Measurements from ENCODE around the gene COG1.
A peak's percentile ranks its signal among the peaks of the same experiment; 100 is the strongest.

The COG1 gene

GRCh38 chr17:73179878-73180277 lies 13.0 kb upstream of the COG1 start:
- TF ChIP-seq, protein P1, sequence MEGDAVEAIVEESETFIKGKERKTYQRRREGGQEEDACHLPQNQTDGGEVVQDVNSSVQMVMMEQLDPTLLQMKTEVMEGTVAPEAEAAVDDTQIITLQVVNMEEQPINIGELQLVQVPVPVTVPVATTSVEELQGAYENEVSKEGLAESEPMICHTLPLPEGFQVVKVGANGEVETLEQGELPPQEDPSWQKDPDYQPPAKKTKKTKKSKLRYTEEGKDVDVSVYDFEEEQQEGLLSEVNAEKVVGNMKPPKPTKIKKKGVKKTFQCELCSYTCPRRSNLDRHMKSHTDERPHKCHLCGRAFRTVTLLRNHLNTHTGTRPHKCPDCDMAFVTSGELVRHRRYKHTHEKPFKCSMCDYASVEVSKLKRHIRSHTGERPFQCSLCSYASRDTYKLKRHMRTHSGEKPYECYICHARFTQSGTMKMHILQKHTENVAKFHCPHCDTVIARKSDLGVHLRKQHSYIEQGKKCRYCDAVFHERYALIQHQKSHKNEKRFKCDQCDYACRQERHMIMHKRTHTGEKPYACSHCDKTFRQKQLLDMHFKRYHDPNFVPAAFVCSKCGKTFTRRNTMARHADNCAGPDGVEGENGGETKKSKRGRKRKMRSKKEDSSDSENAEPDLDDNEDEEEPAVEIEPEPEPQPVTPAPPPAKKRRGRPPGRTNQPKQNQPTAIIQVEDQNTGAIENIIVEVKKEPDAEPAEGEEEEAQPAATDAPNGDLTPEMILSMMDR (IDR thresholded peaks at IDR 0.05; ENCODE audit: low read depth, low read length), result no peak
- Histone ChIP-seq H3K4me3 (ENCODE audit: low read depth, low read length) (no peak overlapping the region), H3K9me3 (ENCODE audit: severe bottlenecking) (peaks cover 3% of the 10 kb centered on the region), H3K27ac (no peak overlapping the region), H3K36me3 (no peaks in the 10 kb centered on the region), H3K27me3 (ENCODE audit: insufficient read depth, low read depth, severe bottlenecking) (no peaks in the 10 kb centered on the region)
- DNase-seq, result no peak

DNA sequence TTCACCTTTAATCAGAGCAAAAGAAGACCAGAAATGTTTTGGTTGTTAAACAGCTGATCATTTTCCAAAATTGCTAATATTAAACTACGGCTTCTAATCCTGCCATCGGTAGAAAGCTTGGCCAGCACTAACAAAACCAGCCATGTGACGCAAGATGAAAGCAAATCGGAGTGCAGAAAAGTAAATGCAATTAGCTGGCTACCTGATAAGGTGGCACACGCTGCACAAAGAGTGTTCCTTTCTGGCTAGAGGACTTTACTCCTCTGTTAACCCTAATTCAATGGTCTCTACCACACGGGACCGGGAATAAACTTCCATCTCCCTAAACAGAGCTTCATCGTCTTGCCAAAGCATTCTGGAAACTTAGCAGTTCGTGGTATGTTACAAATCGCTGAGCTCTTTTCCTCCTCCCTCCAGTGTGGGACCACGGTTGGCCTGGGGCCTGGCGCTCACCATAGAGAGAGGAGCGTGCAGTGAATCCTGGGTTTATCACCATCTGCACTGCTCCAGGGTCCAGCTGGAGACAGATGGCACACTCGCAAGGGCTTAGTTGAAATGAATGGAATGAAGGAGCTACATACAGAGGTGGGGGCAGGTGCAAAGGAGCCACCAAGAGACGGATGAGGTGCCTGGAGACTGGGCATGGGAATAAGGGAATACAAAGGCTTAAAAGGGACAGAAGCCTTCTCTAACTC lies 10.1 kb upstream of the COG1 start:
- Histone ChIP-seq H3K4me3 (ENCODE audit: low read depth, low read length) (no peak overlapping the region), H3K9me3 (ENCODE audit: severe bottlenecking) (no peaks in the 10 kb centered on the region), H3K36me3 (no peaks in the 10 kb centered on the region), H3K27ac (peak overlapping the region; percentile 62), H3K27me3 (ENCODE audit: insufficient read depth, low read depth, severe bottlenecking) (no peaks in the 10 kb centered on the region)
- TF ChIP-seq, protein P1 (IDR thresholded peaks at IDR 0.05; ENCODE audit: low read depth, low read length), result no peak
- DNase-seq, result peak; percentile 94

GRCh38 chr17:73184136-73184993 lies 8.5 kb upstream of the COG1 start:
- DNase-seq, result no peak
- H3K27ac ChIP-seq, result no peak overlapping the region
- TF ChIP-seq, protein P1 (IDR thresholded peaks at IDR 0.05; ENCODE audit: low read depth, low read length), result no peak

DNA sequence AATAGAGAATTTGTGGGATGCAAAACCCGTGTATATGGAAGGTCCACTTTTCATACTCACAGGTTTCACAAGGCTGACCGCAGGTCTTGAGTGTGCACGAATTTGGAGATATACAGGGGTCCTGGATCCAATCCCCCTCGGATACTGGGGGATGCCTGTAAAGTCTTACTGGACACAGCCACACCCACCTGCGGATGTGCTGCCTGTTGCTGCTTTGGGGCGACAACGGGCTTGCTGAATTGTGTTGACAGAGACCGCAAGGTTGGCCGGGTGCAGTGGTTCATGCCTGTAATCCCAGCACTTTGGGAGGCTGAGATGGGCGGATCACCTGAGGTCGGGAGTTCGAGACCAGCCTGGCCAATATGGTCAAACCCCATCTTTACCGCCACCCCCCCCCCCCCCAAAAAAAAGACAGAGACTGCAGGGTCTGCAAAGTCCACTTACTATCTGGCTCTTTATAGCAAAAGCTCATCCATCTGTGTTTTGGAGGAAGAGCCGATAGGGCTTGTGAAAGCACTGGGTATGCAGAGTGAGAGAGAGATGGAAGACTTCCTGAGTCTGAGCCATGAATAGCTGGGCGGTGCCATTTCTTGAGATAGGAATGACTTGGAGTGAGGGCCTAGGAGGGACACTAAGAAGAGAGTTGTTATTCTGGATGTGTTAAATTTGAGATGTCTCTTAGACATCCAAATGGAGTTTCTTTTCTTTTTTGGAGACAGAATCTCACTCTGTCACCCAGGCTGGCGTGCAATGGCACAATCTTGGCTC lies 6.4 kb upstream of the COG1 start:
- no peaks in the 10 kb centered on the region for H3K27me3 ChIP-seq (ENCODE audit: insufficient read depth, low read depth, severe bottlenecking)
- no peak for DNase-seq

More at GRCh38 chr17:73184136-73184993, 8.5 kb upstream of the COG1 start:
- no peaks in the 10 kb centered on the region for H3K9me3 ChIP-seq (ENCODE audit: severe bottlenecking)
- H3K4me3 ChIP-seq (ENCODE audit: low read depth, low read length), result no peak overlapping the region
- H3K27me3 ChIP-seq (ENCODE audit: insufficient read depth, low read depth, severe bottlenecking), result no peaks in the 10 kb centered on the region
- no peaks in the 10 kb centered on the region for H3K36me3 ChIP-seq

GRCh38 chr17:73187203-73187769 lies 5.6 kb upstream of the COG1 start:
- no peaks in the 10 kb centered on the region for H3K36me3 ChIP-seq
- no peak for DNase-seq
- H3K27ac ChIP-seq, result no peak overlapping the region
- no peaks in the 10 kb centered on the region for H3K27me3 ChIP-seq (ENCODE audit: insufficient read depth, low read depth, severe bottlenecking)
- TF ChIP-seq, protein P1 (IDR thresholded peaks at IDR 0.05; ENCODE audit: low read depth, low read length), result no peak
- no peak overlapping the region for H3K4me3 ChIP-seq (ENCODE audit: low read depth, low read length)
- H3K9me3 ChIP-seq (ENCODE audit: severe bottlenecking), result no peaks in the 10 kb centered on the region

More for the DNA sequence above, 6.4 kb upstream of the COG1 start:
- no peaks in the 10 kb centered on the region for H3K36me3 ChIP-seq
- H3K27ac ChIP-seq, result no peak overlapping the region
- H3K4me3 ChIP-seq (ENCODE audit: low read depth, low read length), result no peak overlapping the region
- TF ChIP-seq, protein P1 (IDR thresholded peaks at IDR 0.05; ENCODE audit: low read depth, low read length), result no peak
- no peaks in the 10 kb centered on the region for H3K9me3 ChIP-seq (ENCODE audit: severe bottlenecking)

Measured in WERI-Rb-1 (cell line).